Uterus (tissue), 2 donors: ENCODE measurements around the gene MAN2B2.

Experiments used
- POLR2A ChIP-seq, 2 donors: fragments of 450-650 bp; IDR thresholded peaks; one replicate each; pipeline ENCODE4 v1.6.1; 2016; ENCODE audit warnings: antibody characterized with exemption in 2 of 2, mild to moderate bottlenecking in 1 of 2, moderate library complexity in 1 of 2
- TF ChIP-seq, protein P1 (sequence below), 4 experiments: fragments of 200-600 bp in 2 of 4; fragments of 450-650 bp in 2 of 4; sonication (generic) in 2 of 4; IDR thresholded peaks; one replicate each; pipeline ENCODE4 v1.5.1; 2016 to 2019; ENCODE audit warnings: antibody characterized with exemption in 4 of 4, mild to moderate bottlenecking in 2 of 4, moderate library complexity in 1 of 4

DNA sequence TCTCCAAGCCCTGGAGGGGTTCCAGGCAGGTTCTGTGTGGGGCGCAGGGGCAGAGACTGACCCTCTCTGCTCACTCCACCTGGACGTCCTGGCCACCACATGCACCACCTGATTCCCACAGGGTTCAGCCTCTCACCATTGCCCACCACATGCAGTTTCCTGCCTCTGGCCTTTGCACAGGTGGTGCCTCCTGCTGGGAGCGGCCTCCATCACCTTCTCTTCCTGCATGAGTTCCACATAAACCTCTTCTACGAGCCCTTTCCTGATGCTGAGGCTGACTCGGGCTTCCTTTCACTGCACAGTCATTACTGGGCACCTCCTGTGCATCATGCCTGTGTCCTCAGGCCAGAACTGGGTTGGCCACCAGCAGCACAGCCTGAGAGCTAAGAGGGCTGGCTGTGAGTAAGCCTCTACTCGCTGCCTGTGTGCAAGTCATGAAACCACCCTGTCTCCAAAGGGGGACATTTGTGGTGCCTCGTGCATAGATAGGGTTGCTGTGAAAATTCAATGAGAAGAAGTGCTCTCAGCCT lies 19.9 kb downstream of the MAN2B2 start:
- TF ChIP-seq, protein P1, sequence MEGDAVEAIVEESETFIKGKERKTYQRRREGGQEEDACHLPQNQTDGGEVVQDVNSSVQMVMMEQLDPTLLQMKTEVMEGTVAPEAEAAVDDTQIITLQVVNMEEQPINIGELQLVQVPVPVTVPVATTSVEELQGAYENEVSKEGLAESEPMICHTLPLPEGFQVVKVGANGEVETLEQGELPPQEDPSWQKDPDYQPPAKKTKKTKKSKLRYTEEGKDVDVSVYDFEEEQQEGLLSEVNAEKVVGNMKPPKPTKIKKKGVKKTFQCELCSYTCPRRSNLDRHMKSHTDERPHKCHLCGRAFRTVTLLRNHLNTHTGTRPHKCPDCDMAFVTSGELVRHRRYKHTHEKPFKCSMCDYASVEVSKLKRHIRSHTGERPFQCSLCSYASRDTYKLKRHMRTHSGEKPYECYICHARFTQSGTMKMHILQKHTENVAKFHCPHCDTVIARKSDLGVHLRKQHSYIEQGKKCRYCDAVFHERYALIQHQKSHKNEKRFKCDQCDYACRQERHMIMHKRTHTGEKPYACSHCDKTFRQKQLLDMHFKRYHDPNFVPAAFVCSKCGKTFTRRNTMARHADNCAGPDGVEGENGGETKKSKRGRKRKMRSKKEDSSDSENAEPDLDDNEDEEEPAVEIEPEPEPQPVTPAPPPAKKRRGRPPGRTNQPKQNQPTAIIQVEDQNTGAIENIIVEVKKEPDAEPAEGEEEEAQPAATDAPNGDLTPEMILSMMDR (IDR thresholded peaks at IDR 0.05) = no peak
- no peak for TF ChIP-seq POLR2A (IDR thresholded peaks at IDR 0.05)
